PC-9 (cell line): ENCODE results near the gene PAM16.

ENCODE experiments used
- CTCF ChIP-seq: fragments of 200-600 bp; sonication (generic); conservative IDR thresholded peaks from 2 replicates; pipeline ENCODE4 v1.6.1; 2017; ENCODE audit warnings: mixed run types, antibody characterized with exemption, mild to moderate bottlenecking, moderate library complexity
- EZH2 ChIP-seq: fragments of 200-600 bp; sonication (generic); IDR thresholded peaks from 2 replicates; pipeline ENCODE4 v1.8.0; 2017; ENCODE audit warnings: antibody characterized with exemption, low read depth

- TF ChIP-seq CTCF (no peak), EZH2 (no peak)
Observed at GRCh38 chr16:4375717-4376116, 24.6 kb upstream of the PAM16 start.
